K562 (cell line): ENCODE measurements around the gene OR2H2. TPM values are rescaled to one million over a fixed set of nuclear protein-coding genes. Genes with fewer than 3 reads are reported as not detected.

Experiments
- ATAC-seq: fragments of 200-7000 bp; cut with Tn5 transposase; 3 replicates; pipeline ENCODE4 v1.9.1; 2020; ENCODE audit warnings: moderate library complexity
- BruUV-seq: library from RNA; stranded (reverse); fragments of 400-500 nt; replicated peaks from 2 replicates; lab custom pipeline; 2021; lab: Mats Ljungman, UMichigan
- CTCF ChIA-PET: fragments of 300-600 bp; formaldehyde crosslinking; extraction: SDS; loops from one replicate; lab custom pipeline; 2021; ENCODE audit warnings: low intra/inter-chr PET ratio; lab: Yijun Ruan, JAX
- POLR2A ChIA-PET: fragments of 300-600, 350-650 bp; sonication (Branson Sonifier 250); formaldehyde crosslinking; extraction: SDS; loops from one replicate; lab custom pipeline; 2021; ENCODE audit warnings: antibody characterized with exemption, inconsistent platforms; lab: Yijun Ruan, JAX
- DNase-seq, 4 experiments: peaks; one replicate each; pipeline versions ENCODE4 v3.0.0 to v3.0.0-alpha.2; 2011 to 2018; ENCODE audit warnings: low spot score in 3 of 4, mixed read lengths in 3 of 4; ENCODE audit errors: extremely low read depth in 1 of 4
- FAIRE-seq: peaks from 2 replicates; lab custom pipeline; 2011; peaks lifted over from hg19 to GRCh38; lab: Jason Lieb, UNC
- H2AFZ ChIP-seq: 2 replicates; pipeline ENCODE4 v1.6.0; 2011; ENCODE audit warnings: low read depth, low read length, control low read depth, inconsistent platforms
- H3K27ac ChIP-seq: fragments of 200-600 bp; 3 replicates; pipeline ENCODE4 v1.8.0; 2011; ENCODE audit warnings: low read depth, mild to moderate bottlenecking, control low read depth, inconsistent platforms, low read length, moderate library complexity, mixed read lengths; ENCODE audit errors: extremely low read depth
- H3K27me3 ChIP-seq, 2 experiments: fragments of 300-600 bp in 1 of 2; 2 replicates in 1 of 2; 3 replicates in 1 of 2; pipeline versions ENCODE4 v1.6.0 to v1.8.0; 2011; ENCODE audit warnings: inconsistent platforms in 2 of 2, low read length in 2 of 2, mild to moderate bottlenecking in 1 of 2, mixed read lengths in 1 of 2, moderate library complexity in 1 of 2; ENCODE audit not compliant: control insufficient read depth in 2 of 2, insufficient read depth in 2 of 2
- H3K36me3 ChIP-seq: fragments of 300-600 bp; 3 replicates; pipeline ENCODE4 v1.8.0; 2011; ENCODE audit warnings: mild to moderate bottlenecking, low read length, inconsistent platforms; ENCODE audit not compliant: control insufficient read depth, insufficient read depth
- H3K4me1 ChIP-seq, 2 experiments: fragments of 200-600 bp in 1 of 2; replicated peaks in 1 of 2; 2 replicates in 1 of 2; 3 replicates in 1 of 2; pipeline versions ENCODE4 v1.5.1 to v1.8.0; 2011; ENCODE audit warnings: inconsistent platforms in 2 of 2, low read length in 2 of 2, mild to moderate bottlenecking in 1 of 2, mixed read lengths in 1 of 2, moderate library complexity in 1 of 2; ENCODE audit not compliant: control insufficient read depth in 2 of 2, insufficient read depth in 2 of 2
- H3K4me2 ChIP-seq: 2 replicates; pipeline ENCODE4 v1.6.1; 2011; ENCODE audit warnings: low read length, control low read depth, inconsistent platforms, mixed read lengths; ENCODE audit not compliant: insufficient read depth
- H3K4me3 ChIP-seq: fragments of 200-600 bp; sonication (generic), shearing (Covaris generic); 2 replicates; pipeline ENCODE4 v1.5.1; 2016; ENCODE audit warnings: control low read depth, inconsistent platforms
- H3K79me2 ChIP-seq: fragments of 200-600 bp; 3 replicates; pipeline ENCODE4 v1.8.0; 2011; ENCODE audit warnings: low read length, inconsistent platforms; ENCODE audit not compliant: control insufficient read depth, insufficient read depth
- H3K9ac ChIP-seq, 2 experiments: 2 replicates each; pipeline versions ENCODE4 v1.6.0 to v1.6.1; 2011; ENCODE audit warnings: low read depth in 2 of 2, low read length in 2 of 2, control low read depth in 1 of 2, inconsistent platforms in 1 of 2, mild to moderate bottlenecking in 1 of 2, mixed read lengths in 1 of 2; ENCODE audit not compliant: insufficient read depth in 1 of 2
- H3K9me1 ChIP-seq: one replicate; pipeline ENCODE4 v1.6.0; 2011; ENCODE audit warnings: inconsistent platforms, mild to moderate bottlenecking, low read length, moderate library complexity; ENCODE audit not compliant: control insufficient read depth, insufficient read depth
- H3K9me3 ChIP-seq: replicated peaks from 2 replicates; pipeline ENCODE4 v1.5.1; 2011; ENCODE audit warnings: low read depth, low read length, inconsistent platforms; ENCODE audit not compliant: control insufficient read depth, insufficient read depth
- H4K20me1 ChIP-seq: replicated peaks from 2 replicates; pipeline ENCODE4 v1.6.1; 2011; ENCODE audit warnings: low read length, inconsistent platforms, mixed read lengths; ENCODE audit not compliant: control insufficient read depth, insufficient read depth
- DPF2 ChIP-seq: fragments of 450-650 bp; IDR thresholded peaks from 2 replicates; pipeline ENCODE4 v1.6.1; 2016
- FOS ChIP-seq: IDR thresholded peaks from 3 replicates; pipeline ENCODE4 v1.6.1; 2011; ENCODE audit not compliant: insufficient read length; ENCODE audit errors: extremely low read depth
- FOXJ2 ChIP-seq: fragments of 200-800 bp; sonication (Bioruptor generic); IDR thresholded peaks from 2 replicates; pipeline ENCODE4 v1.6.1; 2016; ENCODE audit warnings: missing genetic modification characterization, missing compliant biosample characterization
- HES1 ChIP-seq: fragments of 450-650 bp; IDR thresholded peaks from 2 replicates; pipeline ENCODE4 v1.6.1; 2016; ENCODE audit warnings: low read depth, mild to moderate bottlenecking, moderate library complexity
- KDM2B ChIP-seq: fragments of 250-450 bp; sonication (Bioruptor Pico); IDR thresholded peaks from 2 replicates; pipeline ENCODE4 v1.8.0; 2021; ENCODE audit warnings: mild to moderate bottlenecking, moderate library complexity
- MCM7 ChIP-seq, 2 experiments: fragments of 450-650 bp; IDR thresholded peaks; 2 replicates each; pipeline ENCODE4 v1.6.1; 2016 to 2018
- NFRKB ChIP-seq: fragments of 450-650 bp; IDR thresholded peaks from 2 replicates; pipeline ENCODE4 v1.6.1; 2016; ENCODE audit warnings: low read depth
- NR2C1 ChIP-seq, 2 experiments: fragments of 450-650 bp; IDR thresholded peaks; 2 replicates each; pipeline ENCODE4 v1.6.1; 2017; ENCODE audit warnings: mild to moderate bottlenecking in 2 of 2, antibody characterized with exemption in 1 of 2, inconsistent platforms in 1 of 2, missing compliant biosample characterization in 1 of 2, missing genetic modification characterization in 1 of 2
- RAD51 ChIP-seq: fragments of 450-650 bp; IDR thresholded peaks from 2 replicates; pipeline ENCODE4 v1.7.1; 2016; ENCODE audit warnings: low read depth, mild to moderate bottlenecking, borderline replicate concordance
- RBM15 ChIP-seq: fragments of 200-400 bp; formaldehyde crosslinking; IDR thresholded peaks from 2 replicates; pipeline ENCODE4 v1.6.1; 2018; ENCODE audit warnings: mild to moderate bottlenecking, low read length, moderate library complexity; ENCODE audit not compliant: insufficient read depth
- SNAPC5 ChIP-seq: fragments of 250-450 bp; sonication (Bioruptor Pico); IDR thresholded peaks from 2 replicates; pipeline ENCODE4 v1.8.0; 2021; ENCODE audit warnings: moderate library complexity, mild to moderate bottlenecking, inconsistent platforms
- TAF1 ChIP-seq: IDR thresholded peaks from 2 replicates; pipeline ENCODE4 v1.6.1; 2011; ENCODE audit warnings: mild to moderate bottlenecking, low read length, moderate library complexity; ENCODE audit not compliant: insufficient read depth, control insufficient read depth, severe bottlenecking; ENCODE audit errors: extremely low read depth
- THAP7 ChIP-seq: fragments of 250-450 bp; sonication (Bioruptor Pico); IDR thresholded peaks from 2 replicates; pipeline ENCODE4 v1.5.0; 2021
- ZBED1 ChIP-seq: IDR thresholded peaks from 2 replicates; pipeline ENCODE4 v1.6.1; 2014
- ZBTB7A ChIP-seq: IDR thresholded peaks from 2 replicates; pipeline ENCODE4 v1.6.1; 2011; ENCODE audit warnings: low read depth, mild to moderate bottlenecking, low read length, moderate library complexity, borderline replicate concordance; ENCODE audit not compliant: control insufficient read depth
- ZNF184 ChIP-seq: sonication (generic); formaldehyde crosslinking; IDR thresholded peaks from 2 replicates; pipeline ENCODE4 v1.5.0; 2020; ENCODE audit warnings: missing genetic modification reagents
- ZNF239 ChIP-seq: fragments of 250-450 bp; sonication (Bioruptor Pico); IDR thresholded peaks from 2 replicates; pipeline ENCODE4 v1.4.0; 2020; ENCODE audit warnings: mild to moderate bottlenecking
- ZNF3 ChIP-seq: fragments of 250-450 bp; sonication (Bioruptor Pico); IDR thresholded peaks from 2 replicates; pipeline ENCODE4 v1.5.0; 2021; ENCODE audit warnings: mild to moderate bottlenecking, moderate library complexity
- ZNF75A ChIP-seq: fragments of 450-650 bp; formaldehyde crosslinking; IDR thresholded peaks from 2 replicates; pipeline ENCODE4 v1.4.0; 2020; ENCODE audit warnings: mild to moderate bottlenecking
- ZNF764 ChIP-seq: fragments of 250-450 bp; sonication (Bioruptor Pico); IDR thresholded peaks from 2 replicates; pipeline ENCODE4 v1.4.0; 2020; ENCODE audit warnings: low read depth, mild to moderate bottlenecking, moderate library complexity
- ZNF830 ChIP-seq: fragments of 250-450 bp; sonication (Bioruptor Pico); IDR thresholded peaks from 2 replicates; pipeline ENCODE4 v1.5.0; 2021; ENCODE audit warnings: mild to moderate bottlenecking
- WGBS: fragments of 100-300 bp; shearing (Covaris generic); methylation state at CpG from one replicate; pipeline ENCODE4 v1.1.6; 2016; ENCODE audit warnings: low coverage, mixed read lengths; ENCODE audit not compliant: insufficient coverage; ENCODE audit errors: missing lambda C conversion rate; 5-methylcytosine and 5-hydroxymethylcytosine counted together
- in situ Hi-C: fragments of 300-500 bp; cut with MboI; formaldehyde crosslinking; loops from 4 replicates; pipeline ENCODE4 v1.15.0; 2018; ENCODE audit warnings: inconsistent platforms, mixed read lengths
- intact Hi-C: fragments of 100-400 bp; cut with micrococcal nuclease; formaldehyde crosslinking; loops from 2 replicates; pipeline ENCODE4 v1.14.2; 2022
- polyA plus RNA-seq, 8 experiments: library from polyadenylated mRNA; depleted of rRNA in 4 of 8; stranded (reverse) in 5 of 8; unstranded in 3 of 8; fragments of >200 nt; fragmentation: Nextera tagmentation in 2 of 8; fragmentation: Illumina TruSeq in 1 of 8; extraction: Ambion mirVana in 2 of 8; extraction: Trizol in 1 of 8; gene quantifications; 2 replicates each; pipeline versions ENCODE4 v1.2.1 to v1.2.3, GENCODE V29; 2011 to 2014; ENCODE audit warnings: inconsistent platforms in 1 of 8, missing spikeins in 1 of 8
- total RNA-seq, 7 experiments: library from RNA; depleted of rRNA in 6 of 7; stranded (reverse); fragments of >200 nt in 6 of 7; fragmentation: Illumina TruSeq in 2 of 7; extraction: Trizol in 2 of 7; gene quantifications; 2 replicates each; pipeline versions ENCODE4 v1.2.1 to v1.2.3, GENCODE V29; 2011 to 2021; ENCODE audit warnings: low replicate concordance in 1 of 7

The OR2H2 gene
- total and polyA plus RNA-seq, 9 of the 15 experiments (the other 6 are each of a cell fraction or from before 2014, with no cell fraction given) = not detected

GRCh38 chr6:29566856-29567255 is 18.1 kb upstream of the OR2H2 start:
- ATAC-seq = no peak
- no peak for FAIRE-seq
- in situ Hi-C loops = no loop called here

GRCh38 chr6:29567541-29567940 is 17.4 kb upstream of the OR2H2 start:
- CTCF ChIA-PET = no interaction called here
- TF ChIP-seq FOS (no peak), ZNF764 (CRISPR knock-in tag) (no peak), THAP7 (CRISPR knock-in tag) (no peak), ZBED1 (no peak), NR2C1 (IDR thresholded peaks at IDR 0.05) (no peak), NR2C1 (tag; IDR thresholded peaks at IDR 0.05) (no peak), ZNF3 (CRISPR knock-in tag) (no peak), MCM7 (IDR thresholded peaks at IDR 0.05) (no peak), HES1 (no peak), RAD51 (no peak), FOXJ2 (tag) (no peak), SNAPC5 (CRISPR knock-in tag) (no peak), KDM2B (CRISPR knock-in tag) (no peak), RBM15 (no peak), ZNF239 (CRISPR knock-in tag) (no peak), NFRKB (no peak), DPF2 (no peak)

More at GRCh38 chr6:29566856-29567255, 18.1 kb upstream of the OR2H2 start:
- POLR2A ChIA-PET = interaction anchor here (0.6 kb wide), 1 partner anchor 11 kb away, joined by 3 read pairs; no protein-coding TSS in a partner anchor
- TF ChIP-seq ZBTB7A = no peak
- TF ChIP-seq NFRKB = no peak
- no peak for TF ChIP-seq ZNF75A (CRISPR knock-in tag)
- TF ChIP-seq TAF1 = no peak
- TF ChIP-seq ZNF184 (CRISPR knock-in tag) = no peak
- no peak for TF ChIP-seq ZNF830 (CRISPR knock-in tag)
- TF ChIP-seq, all 486 proteins: peak for 0
- Histone ChIP-seq H3K9me1 (no peaks in the 10 kb centered on the region), H3K4me1 (no peaks in the 10 kb centered on the region), H3K9me3 (no peaks in the 10 kb centered on the region; the same call in 1 of the 2 replicates), H3K9ac (no peak overlapping the region), H3K27me3 (peaks cover 9 to 10% of the 10 kb centered on the region in 2 experiments), H3K36me3 (no peaks in the 10 kb centered on the region), H3K4me2 (no peak overlapping the region), H3K79me2 (no peaks in the 10 kb centered on the region), H3K27ac (no peak overlapping the region), H4K20me1 (no peaks in the 10 kb centered on the region), H2AFZ (no peak overlapping the region), H3K4me3 (no peak overlapping the region)
- DNase-seq = no peak
- intact Hi-C loops = no loop called here
- WGBS = 3% methylated on average over 5 of the region's 5 CpGs
- CTCF ChIA-PET = no interaction called here
- no TSS peak for BruUV-seq

More at GRCh38 chr6:29567541-29567940, 17.4 kb upstream of the OR2H2 start:
- Histone ChIP-seq H3K4me3 (no peak overlapping the region), H3K79me2 (no peaks in the 10 kb centered on the region), H3K4me1 (no peaks in the 10 kb centered on the region), H3K36me3 (no peaks in the 10 kb centered on the region), H4K20me1 (no peaks in the 10 kb centered on the region), H3K4me2 (no peak overlapping the region), H3K9ac (no peak overlapping the region), H3K9me1 (no peaks in the 10 kb centered on the region), H3K27ac (no peak overlapping the region), H3K27me3 (peaks cover 9 to 10% of the 10 kb centered on the region in 2 experiments), H3K9me3 (no peaks in the 10 kb centered on the region; the same call in 1 of the 2 replicates), H2AFZ (no peak overlapping the region)
- POLR2A ChIA-PET = no interaction called here
- no peak for DNase-seq
- no peak for FAIRE-seq
- BruUV-seq = no TSS peak
- in situ Hi-C loops = no loop called here
- 0% methylated on average over 2 of the region's 2 CpGs for WGBS
- intact Hi-C loops = no loop called here
- ATAC-seq = no peak
